HG02798 (cell line): ENCODE measurements around the gene KMT2B.

Source experiments
- ATAC-seq: cut with Tn5 transposase; IDR thresholded peaks from one replicate; pipeline ENCODE4 v1.9.1; 2021; ENCODE audit warnings: mild to moderate bottlenecking; ENCODE audit not compliant: unreplicated experiment, poor library complexity

The KMT2B gene

DNA sequence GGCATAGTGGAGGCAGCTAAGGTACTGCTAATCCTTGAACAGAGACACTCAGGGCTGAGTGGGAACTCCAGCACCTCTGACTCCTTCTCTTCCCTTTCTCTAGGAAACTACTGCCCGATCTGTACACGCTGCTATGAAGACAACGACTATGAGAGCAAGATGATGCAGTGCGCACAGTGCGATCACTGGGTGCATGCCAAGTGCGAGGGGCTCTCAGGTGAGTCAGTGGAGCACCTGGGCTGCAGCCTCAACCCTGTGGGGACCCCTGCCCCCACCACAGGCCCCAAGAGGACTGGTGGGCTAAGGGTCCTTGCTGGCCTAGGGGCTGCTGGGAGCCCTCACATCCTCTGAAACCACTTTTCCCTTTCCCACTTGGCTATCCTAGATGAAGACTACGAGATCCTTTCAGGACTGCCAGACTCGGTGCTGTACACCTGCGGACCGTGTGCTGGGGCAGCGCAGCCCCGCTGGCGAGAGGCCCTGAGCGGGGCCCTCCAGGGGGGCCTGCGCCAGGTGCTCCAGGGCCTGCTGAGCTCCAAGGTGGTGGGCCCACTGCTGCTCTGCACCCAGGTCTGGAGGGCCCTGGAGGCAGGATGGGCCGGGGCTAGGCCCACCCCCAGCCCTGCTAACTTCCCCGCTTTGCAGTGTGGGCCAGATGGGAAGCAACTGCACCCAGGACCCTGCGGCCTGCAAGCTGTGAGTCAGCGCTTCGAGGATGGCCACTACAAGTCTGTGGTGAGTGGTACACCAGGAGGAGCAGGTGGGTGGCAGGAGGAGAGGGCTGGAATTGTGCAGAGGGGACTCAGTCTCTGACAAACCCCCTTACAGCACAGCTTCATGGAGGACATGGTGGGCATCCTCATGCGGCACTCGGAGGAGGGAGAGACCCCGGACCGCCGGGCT lies 9.5 kb downstream of the KMT2B start:
- no peak for ATAC-seq

DNA sequence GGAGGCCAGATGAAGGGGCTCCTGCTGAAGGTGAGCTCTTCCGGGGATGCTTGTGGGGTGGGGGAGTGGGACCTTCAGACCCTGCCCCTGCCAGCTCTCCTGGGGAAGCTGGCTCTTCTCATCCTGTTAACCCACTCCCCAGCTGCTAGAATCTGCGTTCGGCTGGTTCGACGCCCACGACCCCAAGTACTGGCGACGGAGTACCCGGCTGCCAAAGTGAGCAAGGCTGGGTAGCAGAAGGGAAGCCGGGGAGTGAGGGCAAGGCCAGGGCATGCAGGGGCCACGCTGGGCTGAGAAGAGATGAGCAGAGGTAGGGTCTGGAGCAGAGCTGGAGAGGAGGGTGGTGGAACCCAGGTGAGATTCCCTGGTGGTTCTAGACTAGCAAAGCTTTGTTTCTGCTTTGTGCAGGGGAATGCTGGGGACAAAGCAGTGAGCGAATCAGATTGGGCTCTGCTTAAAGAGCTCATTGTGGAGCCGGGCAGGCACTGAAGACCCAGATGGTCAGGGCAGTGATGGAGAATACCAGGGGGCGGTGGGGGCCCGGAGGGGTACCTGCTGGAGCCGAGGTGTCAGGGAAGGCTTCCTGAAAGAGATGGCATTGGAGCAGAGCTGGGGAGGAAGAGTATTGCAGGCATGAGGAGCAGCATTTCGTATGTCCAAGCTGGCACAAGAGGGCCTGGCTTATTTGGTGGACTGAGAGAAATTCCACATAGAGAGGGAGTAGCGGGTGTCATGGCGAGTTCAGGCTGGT lies 10.3 kb downstream of the KMT2B start:
- ATAC-seq: no peak

DNA sequence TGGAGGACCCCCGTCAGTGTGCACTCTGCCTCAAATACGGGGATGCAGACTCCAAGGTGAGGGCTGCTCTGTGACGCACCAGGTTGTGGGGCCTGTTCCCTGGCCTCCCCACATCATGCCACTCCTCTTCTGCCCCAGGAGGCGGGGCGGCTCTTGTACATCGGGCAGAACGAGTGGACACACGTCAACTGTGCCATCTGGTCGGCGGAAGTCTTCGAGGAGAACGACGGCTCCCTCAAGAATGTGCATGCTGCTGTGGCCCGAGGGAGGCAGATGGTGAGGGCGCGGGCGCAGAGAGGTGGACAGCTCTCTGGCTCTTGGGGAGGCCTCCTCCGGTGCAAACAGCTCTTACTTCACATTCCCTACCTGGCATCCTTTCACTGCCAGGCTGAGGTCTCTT lies 11.2 kb downstream of the KMT2B start:
- ATAC-seq: no peak

DNA sequence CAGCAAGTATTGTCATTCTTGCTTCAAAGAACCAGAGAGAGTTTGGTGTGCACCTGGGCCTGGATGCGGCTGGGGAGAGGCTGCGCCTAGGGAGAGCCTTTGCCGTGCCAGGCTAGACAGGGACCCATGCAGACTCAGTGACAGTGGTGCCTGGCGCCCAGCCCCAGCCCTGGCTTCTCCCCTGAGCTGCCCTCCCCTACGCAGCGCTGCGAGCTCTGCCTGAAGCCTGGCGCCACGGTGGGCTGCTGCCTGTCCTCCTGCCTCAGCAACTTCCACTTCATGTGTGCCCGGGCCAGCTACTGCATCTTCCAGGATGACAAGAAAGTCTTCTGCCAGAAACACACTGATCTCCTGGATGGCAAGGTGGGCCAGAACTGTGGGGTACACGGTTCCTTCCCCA lies 12.0 kb downstream of the KMT2B start:
- ATAC-seq: no peak

DNA sequence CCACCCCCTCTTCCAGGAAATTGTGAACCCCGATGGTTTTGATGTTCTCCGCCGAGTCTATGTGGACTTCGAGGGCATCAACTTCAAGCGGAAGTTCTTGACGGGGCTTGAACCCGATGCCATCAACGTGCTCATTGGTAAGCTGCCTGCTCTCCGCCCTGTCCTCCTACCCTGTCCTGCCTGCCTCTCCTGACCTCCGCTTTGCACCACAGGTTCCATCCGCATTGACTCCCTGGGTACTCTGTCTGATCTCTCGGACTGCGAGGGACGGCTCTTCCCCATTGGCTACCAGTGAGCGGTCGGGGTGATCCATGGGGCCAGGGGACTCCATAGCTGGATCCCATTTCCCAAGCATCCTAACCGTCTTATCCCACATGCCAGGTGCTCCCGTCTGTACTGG lies 12.5 kb downstream of the KMT2B start:
- ATAC-seq: no peak

DNA sequence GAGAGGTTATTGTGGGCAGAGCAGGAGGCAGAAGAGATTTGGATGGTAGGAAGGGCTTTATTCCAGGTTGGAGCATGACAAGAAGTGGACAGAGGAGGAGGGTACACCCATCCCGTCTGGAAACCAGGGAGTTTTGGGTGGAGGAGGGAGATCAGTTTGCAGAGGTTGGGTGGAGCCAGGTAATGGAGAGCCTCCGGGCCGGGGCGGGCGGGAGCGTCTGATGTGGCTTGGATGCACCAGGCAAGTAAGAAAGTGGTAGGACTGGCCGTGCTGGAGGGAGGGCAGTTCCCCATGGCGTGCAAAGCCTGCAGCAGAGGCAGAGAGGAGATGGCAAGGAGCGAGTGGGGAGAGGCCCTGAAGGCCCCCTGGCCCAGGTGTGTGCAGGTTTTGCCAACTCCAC lies 13.6 kb downstream of the KMT2B start:
- ATAC-seq: no peak

DNA sequence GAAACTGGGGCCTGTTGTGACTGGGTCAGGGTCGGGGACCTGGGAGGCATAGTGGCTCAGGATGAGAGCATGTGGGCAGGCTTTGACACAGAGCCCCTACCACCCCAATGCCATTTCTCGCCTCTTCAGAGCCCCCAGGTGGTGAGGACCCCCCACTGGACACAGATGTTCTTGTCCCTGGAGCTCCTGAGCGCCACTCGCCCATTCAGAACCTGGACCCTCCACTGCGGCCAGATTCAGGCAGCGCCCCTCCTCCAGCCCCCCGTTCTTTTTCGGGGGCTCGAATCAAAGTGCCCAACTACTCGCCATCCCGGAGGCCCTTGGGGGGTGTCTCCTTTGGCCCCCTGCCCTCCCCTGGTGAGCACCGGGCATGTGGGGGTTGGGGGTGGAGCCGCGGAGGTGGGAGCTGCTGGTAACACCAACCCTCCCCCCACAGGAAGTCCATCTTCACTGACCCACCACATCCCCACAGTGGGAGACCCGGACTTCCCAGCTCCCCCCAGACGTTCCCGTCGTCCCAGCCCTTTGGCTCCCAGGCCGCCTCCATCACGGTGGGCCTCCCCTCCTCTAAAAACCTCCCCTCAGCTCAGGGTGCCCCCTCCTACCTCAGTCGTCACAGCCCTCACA lies 14.1 kb downstream of the KMT2B start:
- no peak for ATAC-seq

DNA sequence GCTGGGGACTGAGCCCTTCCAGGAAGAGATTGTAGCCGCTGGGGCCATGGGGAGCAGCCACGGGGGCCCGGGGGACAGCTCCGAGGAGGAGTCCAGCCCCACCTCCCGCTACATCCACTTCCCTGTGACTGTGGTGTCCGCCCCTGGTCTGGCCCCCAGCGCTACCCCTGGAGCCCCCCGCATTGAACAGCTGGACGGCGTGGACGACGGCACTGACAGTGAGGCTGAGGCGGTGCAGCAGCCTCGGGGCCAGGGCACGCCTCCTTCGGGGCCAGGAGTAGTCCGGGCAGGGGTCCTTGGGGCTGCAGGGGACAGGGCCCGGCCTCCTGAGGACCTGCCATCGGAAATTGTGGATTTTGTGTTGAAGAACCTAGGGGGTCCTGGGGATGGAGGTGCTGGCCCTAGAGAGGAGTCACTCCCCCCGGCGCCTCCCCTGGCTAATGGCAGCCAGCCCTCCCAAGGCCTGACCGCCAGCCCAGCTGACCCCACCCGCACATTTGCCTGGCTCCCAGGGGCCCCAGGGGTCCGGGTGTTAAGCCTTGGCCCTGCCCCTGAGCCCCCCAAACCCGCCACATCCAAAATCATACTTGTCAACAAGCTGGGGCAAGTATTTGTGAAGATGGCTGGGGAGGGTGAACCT lies 14.9 kb downstream of the KMT2B start:
- ATAC-seq: no peak

DNA sequence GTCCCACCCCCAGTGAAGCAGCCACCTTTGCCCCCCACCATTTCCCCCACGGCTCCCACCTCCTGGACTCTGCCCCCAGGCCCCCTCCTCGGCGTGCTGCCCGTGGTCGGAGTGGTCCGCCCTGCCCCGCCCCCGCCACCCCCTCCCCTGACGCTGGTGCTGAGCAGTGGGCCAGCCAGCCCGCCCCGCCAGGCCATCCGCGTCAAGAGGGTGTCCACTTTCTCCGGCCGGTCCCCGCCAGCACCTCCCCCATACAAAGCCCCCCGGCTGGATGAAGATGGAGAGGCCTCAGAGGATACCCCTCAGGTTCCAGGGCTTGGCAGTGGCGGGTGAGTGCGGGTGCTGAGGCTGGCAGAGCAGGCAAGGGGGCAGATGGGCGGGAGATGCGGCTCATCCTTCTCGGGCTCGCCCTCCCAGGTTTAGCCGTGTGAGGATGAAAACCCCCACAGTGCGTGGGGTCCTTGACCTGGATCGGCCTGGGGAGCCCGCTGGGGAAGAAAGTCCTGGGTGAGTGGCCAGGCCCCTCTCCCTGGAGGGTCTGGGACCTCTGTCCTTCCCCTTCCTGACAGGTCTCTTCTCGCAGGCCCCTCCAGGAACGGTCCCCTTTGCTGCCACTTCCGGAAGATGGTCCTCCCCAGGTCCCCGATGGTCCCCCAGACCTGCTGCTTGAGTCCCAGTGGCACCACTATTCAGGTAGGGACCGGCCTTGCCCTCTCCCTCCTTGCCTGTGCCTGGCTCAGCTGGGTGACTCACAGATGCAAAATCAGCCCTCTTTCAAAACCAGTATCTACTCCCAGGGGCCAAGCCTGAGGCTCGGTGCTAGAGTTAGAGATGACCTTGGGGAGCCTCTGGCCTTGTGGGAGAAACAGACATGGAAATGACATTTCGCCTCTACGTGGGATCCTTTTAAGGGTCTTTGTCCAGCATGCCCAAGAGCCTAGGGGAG lies 15.7 kb downstream of the KMT2B start:
- ATAC-seq: no peak

DNA sequence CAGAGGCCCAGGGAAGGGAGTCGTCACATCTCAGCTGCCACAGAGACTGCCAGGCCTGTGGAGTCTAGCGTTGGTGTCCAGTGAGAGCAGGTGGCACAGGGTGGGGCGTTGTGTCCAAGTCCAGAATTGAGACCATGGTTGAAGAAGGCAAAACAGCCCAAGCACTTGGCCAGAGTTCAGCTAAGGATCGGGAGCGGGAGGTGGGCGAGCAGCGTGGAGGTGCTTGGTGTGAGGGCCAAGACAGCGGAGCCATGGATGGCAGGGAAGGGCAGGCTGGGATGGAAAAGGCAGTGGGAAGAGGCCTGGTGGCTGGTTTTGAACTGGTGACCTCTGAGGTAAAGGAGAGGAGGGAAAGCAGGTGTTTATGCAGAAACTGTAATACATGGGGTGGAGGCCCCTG lies 16.5 kb downstream of the KMT2B start:
- ATAC-seq: no peak

DNA sequence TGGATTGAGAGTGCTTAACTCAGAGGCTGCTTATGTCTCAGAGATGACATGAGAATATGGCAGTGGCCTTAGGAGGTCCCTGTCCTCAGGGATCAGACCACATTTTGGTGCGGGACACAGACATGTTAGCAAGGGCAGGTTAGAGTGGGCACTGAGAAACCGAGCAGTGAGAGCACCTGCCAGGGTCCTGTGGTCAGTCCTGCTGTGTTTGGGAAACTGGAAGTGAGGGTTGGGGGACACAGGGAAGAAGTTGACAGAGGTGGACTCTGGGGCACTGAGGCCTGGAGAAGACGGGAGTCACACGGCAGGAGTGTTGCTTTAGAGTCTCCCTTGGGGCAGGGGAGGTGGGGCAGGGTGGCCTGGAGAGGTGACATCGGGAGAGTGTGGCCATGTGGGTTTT lies 17.1 kb downstream of the KMT2B start:
- ATAC-seq: no peak

DNA sequence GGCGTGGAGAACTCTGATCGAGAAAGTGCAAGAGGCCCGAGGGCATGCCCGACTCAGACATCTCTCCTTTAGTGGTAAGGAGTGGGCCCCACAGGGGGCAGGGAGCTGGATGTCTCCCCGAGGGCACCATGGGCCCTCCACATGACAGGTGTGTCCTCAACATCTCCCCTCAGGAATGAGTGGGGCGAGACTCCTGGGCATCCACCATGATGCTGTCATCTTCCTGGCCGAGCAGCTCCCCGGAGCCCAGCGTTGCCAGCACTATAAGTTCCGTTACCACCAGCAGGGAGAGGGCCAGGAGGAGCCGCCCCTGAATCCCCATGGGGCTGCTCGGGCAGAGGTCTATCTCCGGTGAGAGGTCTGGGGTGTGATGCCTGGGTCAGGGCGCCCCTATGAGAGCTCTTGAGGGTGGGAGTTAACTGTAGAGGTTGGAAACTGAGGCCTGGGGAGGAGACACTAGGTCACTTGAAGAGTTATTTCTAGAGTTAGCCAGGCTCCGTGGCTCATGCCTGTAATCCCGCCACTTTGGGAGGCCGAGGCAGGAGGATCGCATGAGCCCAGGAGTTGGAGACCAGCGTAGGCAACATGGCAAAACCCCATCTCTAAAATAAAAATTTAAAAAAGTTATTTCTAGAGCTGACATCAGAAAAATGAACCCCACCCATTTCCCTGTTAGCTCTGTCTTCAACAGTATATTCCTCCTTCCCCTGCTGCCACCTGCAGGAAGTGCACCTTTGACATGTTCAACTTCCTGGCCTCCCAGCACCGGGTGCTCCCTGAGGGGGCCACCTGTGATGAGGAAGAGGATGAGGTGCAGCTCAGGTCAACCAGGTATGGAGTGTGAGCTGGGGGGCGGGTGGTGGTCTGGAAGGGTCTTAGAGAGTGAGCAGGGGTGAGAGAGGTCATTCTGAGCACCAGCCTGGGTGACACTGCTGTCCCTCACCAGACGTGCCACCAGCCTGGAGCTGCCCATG lies 19.4 kb downstream of the KMT2B start:
- no peak for ATAC-seq

DNA sequence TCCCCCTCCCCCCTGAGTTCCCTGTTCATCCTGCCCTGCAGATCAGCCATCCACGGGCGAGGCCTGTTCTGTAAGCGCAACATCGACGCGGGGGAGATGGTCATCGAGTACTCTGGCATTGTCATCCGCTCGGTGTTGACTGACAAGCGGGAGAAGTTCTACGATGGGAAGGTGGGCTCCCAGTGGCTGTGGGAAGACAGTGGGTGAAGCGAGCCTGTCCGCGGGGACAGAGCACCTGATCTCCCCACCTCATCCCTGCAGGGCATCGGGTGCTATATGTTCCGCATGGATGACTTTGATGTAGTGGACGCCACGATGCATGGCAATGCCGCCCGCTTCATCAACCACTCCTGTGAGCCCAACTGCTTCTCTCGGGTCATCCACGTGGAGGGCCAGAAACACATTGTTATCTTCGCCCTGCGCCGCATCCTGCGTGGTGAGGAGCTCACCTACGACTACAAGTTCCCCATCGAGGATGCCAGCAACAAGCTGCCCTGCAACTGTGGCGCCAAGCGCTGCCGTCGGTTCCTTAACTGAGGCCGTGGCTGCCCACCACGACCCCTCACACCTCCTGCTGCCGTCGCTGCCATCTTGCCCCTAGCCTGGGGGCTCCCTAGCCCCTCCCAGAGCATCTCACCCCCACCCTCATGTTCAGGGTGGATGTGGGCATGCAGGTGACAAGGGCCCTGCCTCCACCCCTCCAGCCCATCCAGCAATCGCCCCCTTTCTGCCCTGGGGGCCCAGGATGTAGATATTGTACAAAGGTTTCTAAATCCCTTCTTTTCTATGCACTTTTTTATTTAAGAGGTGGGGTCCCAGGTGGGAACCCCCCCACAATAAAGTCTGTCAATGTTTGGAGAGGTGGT lies 20.5 kb downstream of the KMT2B start:
- ATAC-seq: no peak

DNA sequence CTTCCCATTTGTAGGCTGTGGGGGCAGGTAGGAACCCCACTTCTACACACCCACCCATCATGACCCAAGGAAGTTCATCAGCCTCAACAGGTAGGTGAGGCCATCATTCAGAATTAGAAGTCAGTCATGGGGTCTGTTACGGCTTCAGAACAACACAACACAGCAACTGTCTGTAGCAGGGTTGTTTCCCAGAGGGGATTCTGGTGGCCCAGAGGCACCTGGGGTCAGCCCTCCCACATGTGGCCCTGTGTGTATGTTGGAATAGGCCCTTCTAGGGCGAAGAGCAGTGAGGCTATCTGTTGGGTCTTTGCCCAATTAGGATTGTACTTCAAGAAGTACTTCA lies 21.1 kb downstream of the KMT2B start:
- no peak for ATAC-seq

DNA sequence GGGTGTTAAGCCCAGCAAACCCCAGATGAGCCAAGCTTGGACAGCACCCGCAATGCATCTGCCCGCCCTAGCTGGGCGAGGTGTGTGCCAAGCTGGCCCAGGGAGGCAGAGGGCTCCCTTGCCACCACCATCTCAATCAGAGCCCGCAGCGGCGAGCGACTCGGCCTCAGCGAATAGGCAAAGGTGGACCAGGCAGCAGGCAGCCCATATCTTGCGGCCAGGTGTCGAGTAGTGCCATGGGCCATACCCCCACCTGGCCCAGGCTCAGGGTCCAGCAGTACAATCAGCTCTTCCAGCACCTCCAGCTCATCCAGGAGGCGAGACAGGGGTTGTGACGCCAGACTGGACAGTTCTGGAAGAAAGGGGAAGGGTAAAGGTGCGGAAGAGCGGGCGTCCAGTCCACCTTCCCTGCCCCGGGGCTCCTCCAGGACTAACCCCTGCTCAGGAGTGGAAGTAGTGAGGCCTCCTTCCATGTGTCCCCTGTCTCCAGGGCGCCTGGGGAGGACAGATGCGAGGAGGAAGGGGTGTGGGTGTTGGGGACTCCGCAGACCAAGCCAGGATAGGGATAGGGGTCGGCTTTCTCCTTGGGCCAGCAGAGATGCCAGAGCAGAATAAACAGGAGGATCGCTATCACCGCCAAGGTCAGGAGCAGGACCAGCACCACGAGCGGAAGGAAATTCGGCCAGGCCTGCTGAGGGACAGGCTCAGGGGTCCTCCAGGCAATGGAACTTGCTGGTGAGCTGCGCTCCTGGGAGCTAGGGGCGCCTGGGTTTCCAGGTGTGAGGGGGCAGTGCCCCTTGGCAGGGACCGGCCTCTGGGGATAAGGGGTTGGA lies 21.7 kb downstream of the KMT2B start:
- no peak for ATAC-seq

DNA sequence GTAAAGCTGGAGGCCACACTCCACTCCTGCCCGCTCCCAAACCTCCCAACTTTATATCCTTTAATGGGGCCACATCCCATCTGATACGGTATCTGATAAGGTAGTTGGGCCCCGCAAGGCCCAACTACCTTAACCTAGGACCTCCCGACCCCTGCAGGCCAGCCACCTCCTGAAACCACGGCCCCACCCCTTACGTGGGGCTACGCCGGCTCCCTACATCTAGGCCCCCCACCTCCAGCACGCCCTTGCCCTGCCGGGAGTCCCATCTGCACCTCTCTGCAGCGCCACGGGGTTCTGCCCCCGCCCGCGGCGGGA lies 22.3 kb downstream of the KMT2B start:
- ATAC-seq: no peak
